NCI-H526 (cell line): ENCODE data around the gene CNTN4.
A peak's percentile ranks its signal among the peaks of the same experiment; 100 is the strongest.
"Not testable (repeated sequence)": the region's sequence is repeated elsewhere in the genome, so short reads cannot be mapped to it uniquely, and the experiment has no call there.

Source experiments
- DNase-seq, 2 experiments: peaks; one replicate each; lab custom pipeline; 2025; lab: John Stamatoyannopoulos, UW

The CNTN4 gene

GRCh38 chr3:2098398-2099027, at the start of gene CNTN4:
Gene CNTN4, plus strand, starts transcription at chr3:2098866.
- peak; percentile 69 to 96 for DNase-seq

- no peak for DNase-seq
These were observed 37.3 kb upstream of the CNTN4 start for GRCh38 chr3:2061360-2061759.

DNA sequence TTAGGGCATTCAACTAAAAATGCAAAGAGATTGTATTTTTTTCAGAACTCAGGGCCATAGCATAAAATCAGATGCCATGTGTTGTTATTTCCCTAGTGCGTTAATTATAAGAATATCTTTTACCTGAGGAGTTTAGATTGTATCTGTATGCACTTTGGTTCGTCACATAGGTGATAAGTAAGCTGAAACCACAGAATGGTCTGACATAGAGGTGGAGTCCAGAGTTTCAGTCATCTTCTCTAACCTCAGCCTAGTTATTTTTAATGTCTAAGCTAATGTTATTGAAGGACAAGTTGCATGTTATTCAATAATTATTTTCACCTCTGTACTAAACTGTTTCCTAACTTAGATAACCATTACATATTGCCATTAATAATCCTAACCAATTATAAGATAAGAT, 27.1 kb upstream of the CNTN4 start:
- DNase-seq, result no peak

GRCh38 chr3:2078821-2079220, 19.8 kb upstream of the CNTN4 start:
- DNase-seq, result no peak

DNA sequence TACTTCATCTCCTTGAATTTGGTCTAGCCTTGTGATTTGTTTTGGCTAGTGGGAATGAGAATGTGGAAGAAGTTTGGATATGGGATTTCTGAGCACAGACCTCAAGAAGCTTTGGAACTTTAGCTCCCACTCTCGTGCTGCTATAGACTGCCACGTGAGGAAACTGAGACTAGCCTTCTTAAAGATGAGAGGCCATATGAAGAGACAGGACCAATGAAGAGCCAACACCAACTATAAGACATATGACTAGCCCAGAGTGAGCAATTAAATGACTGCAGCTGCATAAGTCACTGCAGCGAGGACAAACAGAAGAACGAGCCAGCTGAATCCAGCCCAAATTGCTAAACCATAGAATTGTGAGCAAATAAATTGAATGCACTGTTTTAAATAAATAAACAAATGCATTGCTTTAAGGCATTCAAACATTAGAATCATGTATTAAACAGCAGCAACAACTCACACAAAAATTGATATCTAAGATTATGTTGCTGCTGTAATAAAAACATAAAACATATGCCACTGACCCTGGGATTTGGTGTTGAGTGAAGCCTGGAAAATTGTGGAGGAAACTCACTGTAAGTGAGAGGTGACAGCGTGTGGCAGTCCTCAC, 15.7 kb upstream of the CNTN4 start:
- no peak for DNase-seq

GRCh38 chr3:2083558-2083957, 15.1 kb upstream of the CNTN4 start:
- not testable (repeated sequence) for DNase-seq

DNA sequence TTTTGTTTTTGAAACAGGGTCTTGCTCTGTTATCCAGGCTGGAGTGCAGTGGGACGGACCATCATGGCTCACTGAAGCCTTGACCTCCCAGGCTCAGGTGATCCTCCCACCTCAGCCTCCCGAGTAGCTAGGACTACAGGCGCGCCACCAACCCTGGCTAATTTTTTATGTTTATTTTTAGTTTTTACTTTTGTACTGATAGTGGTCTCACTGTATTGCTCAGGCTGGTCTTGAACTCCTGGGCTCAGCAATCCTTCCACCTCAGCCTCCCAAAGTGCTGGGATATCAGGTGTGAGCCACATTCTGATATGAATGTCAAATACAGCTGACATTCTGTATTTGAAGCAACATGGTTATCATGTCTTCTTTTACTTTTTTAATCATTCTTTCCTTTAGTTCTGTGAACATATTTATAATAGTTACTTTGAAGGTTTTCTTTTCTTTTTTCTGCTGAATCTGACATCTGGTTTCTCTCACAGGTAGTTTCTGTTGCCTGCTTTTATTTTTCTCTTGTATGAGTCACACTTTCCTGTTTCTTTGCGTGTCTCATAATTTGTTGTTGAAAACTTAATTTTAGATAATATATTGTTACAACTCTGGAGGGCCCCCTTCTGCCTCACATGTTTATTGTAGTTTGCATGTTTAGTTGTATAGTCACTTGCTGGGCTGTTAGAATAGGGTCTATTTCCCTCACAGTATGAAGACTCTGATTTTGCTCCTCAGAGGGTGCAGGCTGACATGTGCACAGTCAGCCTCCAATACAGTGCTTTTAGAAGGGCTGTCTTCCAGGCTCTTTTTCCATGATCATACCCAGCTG, 8.4 kb upstream of the CNTN4 start:
- DNase-seq, result no peak

DNA sequence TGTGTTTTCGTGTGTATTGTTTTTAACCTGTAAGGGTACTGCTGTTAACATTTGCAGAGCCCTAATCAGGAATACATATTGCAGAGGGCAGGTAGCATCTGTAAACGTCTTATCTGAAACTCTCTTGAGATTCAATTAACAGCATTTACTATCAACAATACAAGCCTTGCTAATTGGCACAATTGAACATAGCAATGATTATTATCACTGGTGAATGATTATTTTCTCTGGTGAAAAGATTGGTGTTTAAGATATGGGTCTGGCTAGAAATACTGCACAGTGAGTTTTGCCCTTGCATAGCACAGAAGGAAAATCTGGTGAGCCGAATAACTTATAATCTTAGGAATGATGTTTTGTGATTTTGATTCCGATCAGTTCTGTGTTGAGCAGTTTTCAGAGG, 5.9 kb upstream of the CNTN4 start:
- no peak for DNase-seq

DNA sequence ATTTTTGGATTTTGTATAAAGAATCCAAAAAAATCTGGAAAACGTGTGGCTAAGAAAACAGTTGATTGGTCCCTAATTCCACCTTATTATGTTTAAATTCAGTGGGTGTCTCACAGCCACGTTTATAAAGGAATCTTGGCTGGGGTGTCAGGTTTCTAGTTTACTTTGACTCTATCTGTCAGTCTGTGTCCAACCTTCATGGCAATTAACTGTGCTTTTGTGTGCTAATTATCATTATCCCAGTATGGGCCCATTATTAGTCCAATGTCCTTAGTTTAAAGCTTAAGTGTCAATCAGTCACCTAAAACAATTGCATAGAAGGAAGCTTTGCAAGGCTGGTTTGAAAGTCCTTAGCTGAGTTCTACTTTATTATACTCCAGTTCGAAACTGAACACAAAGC, 3.7 kb upstream of the CNTN4 start:
- no peak for DNase-seq

- peak in 1 of 2 experiments; percentile 1 for DNase-seq
These were observed 2.5 kb upstream of the CNTN4 start for GRCh38 chr3:2096216-2096615.

DNA sequence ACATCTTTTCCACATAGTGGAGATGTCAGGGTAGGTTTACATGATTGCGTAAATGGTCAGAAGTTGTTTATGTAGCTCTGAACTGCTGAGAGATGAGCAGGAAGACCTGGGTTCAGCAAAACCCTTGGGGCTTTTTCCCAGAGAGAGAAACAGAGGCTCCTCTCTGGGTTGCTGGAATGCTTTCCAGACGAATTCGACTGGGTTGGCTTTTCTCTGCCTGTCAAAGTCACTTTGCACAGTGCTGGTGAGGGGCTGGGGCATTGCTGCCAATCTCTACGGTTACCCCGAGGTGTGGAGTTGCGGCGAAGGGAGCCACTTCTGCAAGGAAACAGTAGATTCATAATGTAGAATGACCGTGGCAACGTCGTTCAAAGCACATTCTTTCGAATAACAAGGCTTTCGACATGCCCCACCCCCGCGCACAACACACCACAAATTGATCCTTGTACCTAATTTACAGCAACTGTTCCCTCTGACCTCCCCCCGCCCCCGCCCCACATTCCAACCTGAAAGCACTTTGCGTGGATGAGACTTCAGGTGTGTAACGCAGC, 950 bp upstream of the CNTN4 start:
- peak; percentile 36 to 38 for DNase-seq

- peak; percentile 38 to 76 for DNase-seq
These were observed 484 bp downstream of the CNTN4 start for GRCh38 chr3:2099028-2099671.

- peak; percentile 38 to 66 for DNase-seq
These were observed 1.1 kb downstream of the CNTN4 start for GRCh38 chr3:2099779-2100191.

GRCh38 chr3:2106438-2106837, 7.8 kb downstream of the CNTN4 start:
- DNase-seq, result no peak

DNA sequence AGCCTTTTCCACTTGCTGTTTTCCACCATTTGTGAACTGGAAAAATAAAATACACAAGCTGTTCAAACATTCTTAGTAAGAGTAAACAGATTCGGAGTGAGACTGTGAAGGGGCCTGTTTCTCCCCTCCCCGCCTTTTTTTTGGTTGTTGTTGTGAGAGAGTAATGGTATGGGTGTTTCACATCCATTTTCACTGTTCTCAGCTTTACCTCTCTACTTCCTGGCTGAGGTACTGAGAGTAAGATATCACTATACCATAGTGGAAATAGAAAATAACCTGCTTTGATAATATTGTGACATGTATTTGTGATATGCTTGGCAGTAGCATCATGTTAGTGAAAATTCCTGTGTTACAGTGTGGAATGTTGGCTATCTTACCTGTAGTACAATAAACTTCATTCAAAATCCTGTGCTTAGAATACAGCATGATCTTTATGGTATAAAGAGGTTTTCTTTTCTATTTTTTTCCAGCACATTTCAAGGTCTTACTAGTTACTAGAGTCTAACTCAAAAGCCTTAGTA, 12.0 kb downstream of the CNTN4 start:
- no peak for DNase-seq

DNA sequence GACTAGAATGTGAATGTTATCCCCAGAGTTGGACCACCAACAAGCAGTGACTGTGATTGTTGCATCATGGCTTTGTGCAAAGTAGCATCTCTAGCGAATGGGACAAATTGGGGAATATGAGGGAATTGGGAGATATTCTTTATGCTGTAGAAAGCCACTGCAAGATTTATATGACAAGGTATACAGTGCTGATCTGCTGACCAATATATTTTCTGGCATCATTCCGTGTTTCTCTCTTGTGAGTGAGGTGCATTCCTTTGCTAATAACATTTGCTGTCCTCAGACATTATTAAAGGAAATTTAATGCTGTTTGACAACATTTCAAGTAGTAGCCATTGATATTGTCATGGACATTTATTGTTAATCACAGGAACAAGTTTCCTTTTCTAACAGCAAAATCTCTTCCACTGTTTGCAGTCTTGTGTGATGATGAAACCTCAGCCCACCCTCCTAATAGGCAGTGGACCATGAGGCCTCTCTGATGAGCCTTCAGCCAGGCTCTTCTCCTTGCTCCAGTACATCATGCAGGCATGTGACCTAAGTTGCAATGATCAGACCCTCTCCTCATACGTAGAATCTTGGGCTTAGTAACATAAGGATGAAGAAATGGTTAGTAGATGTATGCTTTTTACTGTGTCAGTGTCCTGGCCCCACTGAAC, 16.1 kb downstream of the CNTN4 start:
- DNase-seq, result no peak

DNA sequence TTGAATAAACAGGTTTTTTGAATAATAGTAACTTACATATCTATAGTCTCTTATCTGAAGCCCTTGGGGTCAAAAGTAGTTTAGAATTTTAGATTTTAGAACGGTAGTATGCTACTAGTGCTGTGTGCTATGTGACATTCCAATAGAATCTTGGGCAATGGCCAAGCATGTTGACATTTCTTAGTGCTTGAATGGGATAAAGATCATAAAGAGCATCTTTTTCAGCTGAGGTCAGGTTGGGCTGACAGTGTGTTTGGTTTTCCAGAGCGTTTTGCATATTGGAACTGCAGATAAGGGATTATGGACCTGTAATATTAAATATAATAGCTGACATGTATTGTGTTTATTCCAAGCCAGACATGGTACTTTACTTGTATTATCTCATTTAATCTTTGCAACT, 32.1 kb downstream of the CNTN4 start:
- DNase-seq, result peak; percentile 48 to 54

GRCh38 chr3:2133146-2133545, 34.5 kb downstream of the CNTN4 start:
- no peak for DNase-seq

- DNase-seq, result no peak
These were observed 39.0 kb downstream of the CNTN4 start for GRCh38 chr3:2137651-2138050.

DNA sequence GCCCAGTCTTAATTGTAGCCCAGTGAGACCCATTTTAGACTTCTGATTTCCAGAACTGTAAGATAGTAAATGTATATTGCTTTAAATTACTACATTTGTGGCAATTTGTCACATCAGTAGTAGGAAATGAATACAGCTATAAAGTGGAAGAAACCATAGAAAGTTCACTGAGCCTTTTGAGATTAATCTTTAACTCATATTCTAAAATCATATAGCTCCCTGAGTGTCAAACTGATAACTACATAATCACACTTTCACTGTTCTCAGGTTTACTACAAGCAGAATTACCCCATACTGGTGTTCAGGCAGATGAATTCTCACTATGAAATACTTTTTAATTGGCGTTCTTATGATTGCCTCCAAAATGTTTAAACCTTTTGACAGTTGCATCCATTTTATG, 42.8 kb downstream of the CNTN4 start:
- DNase-seq, result no peak

- DNase-seq, result no peak
These were observed 50.1 kb downstream of the CNTN4 start for GRCh38 chr3:2148561-2149340.
